ENCODE results near the gene ASB18.

- no peak for TF ChIP-seq CTCF (optimal IDR thresholded peaks at IDR 0.05 in 1 of 3, IDR thresholded peaks at IDR 0.05 in 1 of 3, conservative IDR thresholded peaks at IDR 0.05 in 1 of 3; ENCODE audit: extremely low read depth in 1 of 3, insufficient read depth in 2 of 3, low read length in 3 of 3)
- no peak for TF ChIP-seq EZH2 (IDR thresholded peaks at IDR 0.05; ENCODE audit: low read length)
Measured at GRCh38 chr2:236223675-236224074, 40.5 kb downstream of the ASB18 start.

Measured in keratinocyte (primary cell).